SK-N-SH treated with all-trans-retinoic acid at 6 μM for 48 hours (cell line): Measurements from ENCODE around the gene MYOM1.

ENCODE experiments used
- ATAC-seq: fragments of 200-7000 bp; cut with Tn5 transposase; 3 replicates; pipeline ENCODE4 v1.9.1; 2020; ENCODE audit warnings: mild to moderate bottlenecking, moderate library complexity
- ARNTL ChIP-seq: fragments of 450-650 bp; formaldehyde crosslinking; IDR thresholded peaks from 2 replicates; pipeline ENCODE4 v1.5.0; 2020; ENCODE audit warnings: low read depth, mild to moderate bottlenecking, moderate library complexity, borderline replicate concordance
- BACH2 ChIP-seq: fragments of 250-450 bp; sonication (Bioruptor Pico); IDR thresholded peaks from 2 replicates; pipeline ENCODE4 v1.9.0; 2021; ENCODE audit warnings: mild to moderate bottlenecking, borderline replicate concordance
- CSDC2 ChIP-seq: fragments of 250-450 bp; sonication (Bioruptor Pico); IDR thresholded peaks from 2 replicates; pipeline ENCODE4 v1.5.0; 2020; ENCODE audit warnings: mild to moderate bottlenecking, moderate library complexity
- ESRRG ChIP-seq: fragments of 250-450 bp; sonication (Bioruptor Pico); IDR thresholded peaks from 2 replicates; pipeline ENCODE4 v1.6.1; 2021; ENCODE audit warnings: mild to moderate bottlenecking
- GLIS3 ChIP-seq: fragments of 250-450 bp; sonication (Bioruptor Pico); IDR thresholded peaks from 2 replicates; pipeline ENCODE4 v1.5.0; 2020; ENCODE audit warnings: mild to moderate bottlenecking, moderate library complexity
- ISL1 ChIP-seq: fragments of 250-450 bp; sonication (Bioruptor Pico); IDR thresholded peaks from 2 replicates; pipeline ENCODE4 v2.1.2; 2022; ENCODE audit warnings: mild to moderate bottlenecking, moderate library complexity
- OSR1 ChIP-seq: fragments of 250-450 bp; sonication (Bioruptor Pico); IDR thresholded peaks from 2 replicates; pipeline ENCODE4 v1.8.0; 2022; ENCODE audit warnings: moderate library complexity, mild to moderate bottlenecking, inconsistent platforms
- PATZ1 ChIP-seq: fragments of 250-450 bp; sonication (Bioruptor Pico); IDR thresholded peaks from 2 replicates; pipeline ENCODE4 v1.8.0; 2020; ENCODE audit warnings: mild to moderate bottlenecking, moderate library complexity, borderline replicate concordance
- POU6F1 ChIP-seq: fragments of 250-450 bp; sonication (Bioruptor Pico); IDR thresholded peaks from 2 replicates; pipeline ENCODE4 v1.8.0; 2021; ENCODE audit warnings: low read depth, mild to moderate bottlenecking, moderate library complexity, borderline replicate concordance
- PPARA ChIP-seq: fragments of 250-450 bp; sonication (Bioruptor Pico); IDR thresholded peaks from 2 replicates; pipeline ENCODE4 v1.5.0; 2020; ENCODE audit warnings: mild to moderate bottlenecking, borderline replicate concordance
- RARB ChIP-seq: fragments of 250-450 bp; sonication (Bioruptor Pico); IDR thresholded peaks from 2 replicates; pipeline ENCODE4 v1.8.0; 2021; ENCODE audit warnings: mild to moderate bottlenecking, moderate library complexity
- TCF4 ChIP-seq: fragments of 250-450 bp; sonication (Bioruptor Pico); IDR thresholded peaks from 2 replicates; pipeline ENCODE4 v1.8.0; 2021; ENCODE audit warnings: mild to moderate bottlenecking, moderate library complexity, borderline replicate concordance
- TOX ChIP-seq: fragments of 250-450 bp; sonication (Bioruptor Pico); IDR thresholded peaks from 2 replicates; pipeline ENCODE4 v1.8.0; 2021; ENCODE audit warnings: mild to moderate bottlenecking, moderate library complexity, borderline replicate concordance
- ZC3H10 ChIP-seq: fragments of 250-450 bp; sonication (Bioruptor Pico); IDR thresholded peaks from 2 replicates; pipeline ENCODE4 v1.5.1; 2021; ENCODE audit warnings: mild to moderate bottlenecking, moderate library complexity
- ZFP3 ChIP-seq: fragments of 250-450 bp; sonication (Bioruptor Pico); IDR thresholded peaks from 2 replicates; pipeline ENCODE4 v1.5.0; 2020; ENCODE audit warnings: mild to moderate bottlenecking, moderate library complexity
- ZFP30 ChIP-seq: fragments of 450-650 bp; formaldehyde crosslinking; IDR thresholded peaks from 2 replicates; pipeline ENCODE4 v1.5.0; 2022; ENCODE audit warnings: mild to moderate bottlenecking, moderate library complexity
- ZNF565 ChIP-seq: fragments of 450-650 bp; formaldehyde crosslinking; conservative IDR thresholded peaks from 2 replicates; pipeline ENCODE4 v1.5.0; 2020; ENCODE audit warnings: low read depth, mild to moderate bottlenecking, moderate library complexity
- ZNF70 ChIP-seq: fragments of 450-650 bp; formaldehyde crosslinking; IDR thresholded peaks from 2 replicates; pipeline ENCODE4 v1.5.0; 2020; ENCODE audit warnings: mild to moderate bottlenecking, moderate library complexity
- TF ChIP-seq, protein P1 (sequence below): fragments of 250-450 bp; sonication (Bioruptor Pico); IDR thresholded peaks from 2 replicates; pipeline ENCODE4 v1.5.1; 2021; ENCODE audit warnings: mild to moderate bottlenecking, moderate library complexity

The MYOM1 gene

DNA sequence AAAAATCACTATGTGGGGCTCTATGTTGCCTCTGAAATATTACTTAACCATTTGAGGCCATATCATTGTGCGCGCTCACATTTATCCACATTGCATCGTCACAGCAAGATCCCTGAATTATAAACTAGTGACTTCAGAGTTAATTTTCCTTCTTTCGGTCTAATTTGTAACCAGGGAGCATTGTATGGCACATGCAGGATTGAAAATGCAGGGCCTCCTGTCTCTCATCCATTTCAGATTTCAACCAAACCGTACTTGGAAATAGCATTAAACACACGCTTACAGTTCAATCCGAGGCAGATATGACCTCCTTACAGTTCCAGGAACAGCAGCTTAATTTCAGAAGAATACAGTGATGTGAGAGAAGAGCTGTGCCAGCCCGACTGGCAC, 532 bp downstream of the MYOM1 start (continued):
- TF ChIP-seq PPARA (CRISPR knock-in tag) (no peak), TCF4 (CRISPR knock-in tag) (no peak), POU6F1 (CRISPR knock-in tag) (no peak), ARNTL (CRISPR knock-in tag) (no peak), RARB (CRISPR knock-in tag) (no peak), GLIS3 (CRISPR knock-in tag) (no peak), ZFP3 (CRISPR knock-in tag) (no peak)
- TF ChIP-seq, all 23 proteins: peak for 0

GRCh38 chr18:3218819-3219218, 949 bp downstream of the MYOM1 start:
- TF ChIP-seq ZC3H10 (CRISPR knock-in tag): no peak
- no peak for TF ChIP-seq TCF4 (CRISPR knock-in tag)
- TF ChIP-seq ZNF70 (CRISPR knock-in tag): no peak
- TF ChIP-seq ESRRG (CRISPR knock-in tag): no peak
- no peak for ATAC-seq

DNA sequence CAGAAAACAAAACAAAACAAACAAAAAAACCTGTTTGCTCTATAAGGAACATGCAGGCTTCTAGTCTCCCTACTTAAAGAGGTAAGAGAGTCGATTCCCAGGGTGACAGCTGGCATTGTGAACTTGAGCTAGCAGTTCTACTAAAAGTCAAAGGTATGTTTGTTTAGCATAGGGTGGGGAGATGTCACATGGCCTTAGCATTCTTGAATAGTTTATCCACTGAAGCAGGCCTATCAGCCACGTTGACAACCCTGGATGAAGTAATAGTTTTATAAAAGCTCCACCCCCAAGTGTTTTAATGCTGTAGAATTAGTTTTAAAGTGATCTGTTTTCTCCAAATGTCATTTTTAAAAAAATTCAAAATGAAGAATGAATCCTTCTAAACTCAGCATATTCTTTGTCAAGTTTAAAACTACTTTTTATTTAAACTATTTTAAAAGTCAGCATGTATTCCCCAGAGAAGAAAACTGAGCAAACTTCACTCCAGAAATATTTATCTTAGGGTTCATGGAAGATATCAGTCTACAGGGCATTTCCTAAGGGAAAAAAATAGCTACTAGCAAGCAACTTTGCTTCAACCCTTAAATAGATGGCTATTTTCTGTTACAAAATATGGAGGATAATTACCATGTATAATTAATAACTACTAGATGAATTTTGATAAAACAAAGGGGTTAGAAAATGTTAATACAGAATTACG, 1.7 kb downstream of the MYOM1 start:
- TF ChIP-seq ZNF565 (CRISPR knock-in tag) (no peak), OSR1 (CRISPR knock-in tag) (no peak), ZNF70 (CRISPR knock-in tag) (no peak), ZFP30 (CRISPR knock-in tag) (no peak), CSDC2 (CRISPR knock-in tag) (no peak), PPARA (CRISPR knock-in tag) (no peak), PATZ1 (CRISPR knock-in tag) (no peak), ESRRG (CRISPR knock-in tag) (no peak), POU6F1 (CRISPR knock-in tag) (no peak), BACH2 (no peak), RARB (CRISPR knock-in tag) (no peak)
- TF ChIP-seq, protein P1, sequence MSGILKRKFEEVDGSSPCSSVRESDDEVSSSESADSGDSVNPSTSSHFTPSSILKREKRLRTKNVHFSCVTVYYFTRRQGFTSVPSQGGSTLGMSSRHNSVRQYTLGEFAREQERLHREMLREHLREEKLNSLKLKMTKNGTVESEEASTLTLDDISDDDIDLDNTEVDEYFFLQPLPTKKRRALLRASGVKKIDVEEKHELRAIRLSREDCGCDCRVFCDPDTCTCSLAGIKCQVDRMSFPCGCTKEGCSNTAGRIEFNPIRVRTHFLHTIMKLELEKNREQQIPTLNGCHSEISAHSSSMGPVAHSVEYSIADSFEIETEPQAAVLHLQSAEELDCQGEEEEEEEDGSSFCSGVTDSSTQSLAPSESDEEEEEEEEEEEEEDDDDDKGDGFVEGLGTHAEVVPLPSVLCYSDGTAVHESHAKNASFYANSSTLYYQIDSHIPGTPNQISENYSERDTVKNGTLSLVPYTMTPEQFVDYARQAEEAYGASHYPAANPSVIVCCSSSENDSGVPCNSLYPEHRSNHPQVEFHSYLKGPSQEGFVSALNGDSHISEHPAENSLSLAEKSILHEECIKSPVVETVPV (CRISPR knock-in tag): no peak
- ATAC-seq: no peak

GRCh38 chr18:3216987-3217386, 2.8 kb downstream of the MYOM1 start:
- ATAC-seq: no peak
- TF ChIP-seq ZNF565 (CRISPR knock-in tag) (no peak), ISL1 (no peak)

GRCh38 chr18:3214855-3215637, 4.7 kb downstream of the MYOM1 start:
- no peak for ATAC-seq
- TF ChIP-seq ARNTL (CRISPR knock-in tag) (no peak), ESRRG (CRISPR knock-in tag) (no peak), TOX (CRISPR knock-in tag) (no peak), BACH2 (no peak), TCF4 (CRISPR knock-in tag) (no peak), PPARA (CRISPR knock-in tag) (no peak), POU6F1 (CRISPR knock-in tag) (no peak), PATZ1 (CRISPR knock-in tag) (no peak), GLIS3 (CRISPR knock-in tag) (no peak), ZNF565 (CRISPR knock-in tag) (no peak), ISL1 (no peak)
